ENCODE data around the gene SOS1. TPM values are rescaled to one million over a fixed set of nuclear protein-coding genes. Genes with fewer than 3 reads are reported as not detected.

Gene SOS1
- total RNA-seq, 1 donor from 2014 or later, result 20.6 TPM

DNA sequence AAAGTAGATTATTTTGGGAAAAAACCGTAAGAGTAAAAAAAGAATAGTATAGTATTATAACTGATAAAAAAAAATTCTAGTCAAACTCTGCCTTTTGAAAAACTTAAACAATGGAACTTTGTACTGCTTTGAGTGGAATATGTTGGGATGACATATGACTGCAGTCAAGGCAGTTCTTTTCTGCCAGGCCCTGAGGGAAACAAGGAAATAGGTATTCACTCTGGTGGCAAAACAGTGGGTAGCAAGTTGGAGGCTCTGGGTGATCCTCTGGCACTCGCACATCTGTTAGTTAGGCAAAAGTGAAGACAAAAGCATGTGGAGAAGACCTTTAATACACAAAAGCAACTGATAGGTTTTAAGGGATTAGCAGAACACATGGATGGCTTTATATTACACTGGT, 129.0 kb downstream of the SOS1 start:
- Histone ChIP-seq H3K27me3 (ENCODE audit: low read depth) (no peaks in the 10 kb centered on the region), H3K4me1 (no peaks in the 10 kb centered on the region), H3K9me3 (replicated peaks) (no peaks in the 10 kb centered on the region), H3K36me3 (peaks cover 66% of the 10 kb centered on the region), H3K4me3 (no peak overlapping the region), H3K27ac (replicated peaks) (no peak overlapping the region)
- intact Hi-C loops (cut with micrococcal nuclease), result no loop called here
- TF ChIP-seq, protein P1, sequence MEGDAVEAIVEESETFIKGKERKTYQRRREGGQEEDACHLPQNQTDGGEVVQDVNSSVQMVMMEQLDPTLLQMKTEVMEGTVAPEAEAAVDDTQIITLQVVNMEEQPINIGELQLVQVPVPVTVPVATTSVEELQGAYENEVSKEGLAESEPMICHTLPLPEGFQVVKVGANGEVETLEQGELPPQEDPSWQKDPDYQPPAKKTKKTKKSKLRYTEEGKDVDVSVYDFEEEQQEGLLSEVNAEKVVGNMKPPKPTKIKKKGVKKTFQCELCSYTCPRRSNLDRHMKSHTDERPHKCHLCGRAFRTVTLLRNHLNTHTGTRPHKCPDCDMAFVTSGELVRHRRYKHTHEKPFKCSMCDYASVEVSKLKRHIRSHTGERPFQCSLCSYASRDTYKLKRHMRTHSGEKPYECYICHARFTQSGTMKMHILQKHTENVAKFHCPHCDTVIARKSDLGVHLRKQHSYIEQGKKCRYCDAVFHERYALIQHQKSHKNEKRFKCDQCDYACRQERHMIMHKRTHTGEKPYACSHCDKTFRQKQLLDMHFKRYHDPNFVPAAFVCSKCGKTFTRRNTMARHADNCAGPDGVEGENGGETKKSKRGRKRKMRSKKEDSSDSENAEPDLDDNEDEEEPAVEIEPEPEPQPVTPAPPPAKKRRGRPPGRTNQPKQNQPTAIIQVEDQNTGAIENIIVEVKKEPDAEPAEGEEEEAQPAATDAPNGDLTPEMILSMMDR (IDR thresholded peaks at IDR 0.05; ENCODE audit: borderline replicate concordance), result no peak
- DNase-seq, result no peak

DNA sequence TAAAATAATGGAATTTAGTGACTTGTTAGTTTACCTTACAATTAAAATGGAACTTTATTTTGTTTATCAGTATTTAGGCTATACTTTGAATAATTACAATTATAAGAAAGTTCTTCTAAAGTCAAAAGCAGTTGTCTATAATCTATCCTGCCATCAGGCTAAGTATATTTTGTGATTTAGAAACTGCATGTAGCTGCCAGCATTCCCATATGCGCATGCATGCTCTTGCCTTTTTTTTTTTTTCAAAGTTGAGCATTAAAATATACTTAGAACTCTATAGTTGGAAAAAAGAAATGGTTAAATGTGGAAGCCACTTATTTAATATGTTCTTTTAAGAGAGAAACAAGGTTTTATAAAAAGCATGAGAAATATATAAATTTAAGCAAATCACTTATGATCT, 132.1 kb downstream of the SOS1 start:
- peaks cover 63% of the 10 kb centered on the region for H3K36me3 ChIP-seq
- no peak overlapping the region for H3K27ac ChIP-seq (replicated peaks)
- DNase-seq, result no peak
- H3K27me3 ChIP-seq (ENCODE audit: low read depth), result no peaks in the 10 kb centered on the region
- H3K9me3 ChIP-seq (replicated peaks), result no peaks in the 10 kb centered on the region
- intact Hi-C loops (cut with micrococcal nuclease), result no loop called here
- H3K4me1 ChIP-seq, result no peaks in the 10 kb centered on the region
- TF ChIP-seq, protein P1 (IDR thresholded peaks at IDR 0.05; ENCODE audit: borderline replicate concordance), result no peak
- H3K4me3 ChIP-seq, result no peak overlapping the region

DNA sequence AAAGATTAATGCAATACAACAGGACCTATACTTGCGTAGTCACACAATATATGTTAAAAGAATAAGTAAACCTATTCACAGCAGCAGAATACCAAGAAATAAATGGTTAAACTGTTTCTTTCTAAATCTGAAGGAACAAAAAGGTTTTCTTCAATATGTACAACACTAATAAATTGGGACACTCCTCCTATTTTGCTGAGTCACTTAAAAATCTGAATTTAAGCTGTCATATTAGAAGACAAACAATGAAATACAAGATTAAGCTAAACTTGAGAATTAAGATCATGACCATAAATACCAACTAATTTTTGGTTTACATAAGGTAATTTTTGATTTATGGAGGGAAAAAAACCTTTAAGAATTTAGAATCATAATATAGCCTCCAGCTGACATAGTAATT, 138.4 kb downstream of the SOS1 start:
- Histone ChIP-seq H3K4me3 (no peak overlapping the region), H3K4me1 (no peaks in the 10 kb centered on the region), H3K27ac (replicated peaks) (no peak overlapping the region), H3K27me3 (ENCODE audit: low read depth) (no peaks in the 10 kb centered on the region), H3K9me3 (replicated peaks) (no peaks in the 10 kb centered on the region), H3K36me3 (peaks cover 40% of the 10 kb centered on the region)
- TF ChIP-seq, protein P1 (IDR thresholded peaks at IDR 0.05; ENCODE audit: borderline replicate concordance), result no peak
- intact Hi-C loops (cut with micrococcal nuclease), result no loop called here
- DNase-seq, result no peak

DNA sequence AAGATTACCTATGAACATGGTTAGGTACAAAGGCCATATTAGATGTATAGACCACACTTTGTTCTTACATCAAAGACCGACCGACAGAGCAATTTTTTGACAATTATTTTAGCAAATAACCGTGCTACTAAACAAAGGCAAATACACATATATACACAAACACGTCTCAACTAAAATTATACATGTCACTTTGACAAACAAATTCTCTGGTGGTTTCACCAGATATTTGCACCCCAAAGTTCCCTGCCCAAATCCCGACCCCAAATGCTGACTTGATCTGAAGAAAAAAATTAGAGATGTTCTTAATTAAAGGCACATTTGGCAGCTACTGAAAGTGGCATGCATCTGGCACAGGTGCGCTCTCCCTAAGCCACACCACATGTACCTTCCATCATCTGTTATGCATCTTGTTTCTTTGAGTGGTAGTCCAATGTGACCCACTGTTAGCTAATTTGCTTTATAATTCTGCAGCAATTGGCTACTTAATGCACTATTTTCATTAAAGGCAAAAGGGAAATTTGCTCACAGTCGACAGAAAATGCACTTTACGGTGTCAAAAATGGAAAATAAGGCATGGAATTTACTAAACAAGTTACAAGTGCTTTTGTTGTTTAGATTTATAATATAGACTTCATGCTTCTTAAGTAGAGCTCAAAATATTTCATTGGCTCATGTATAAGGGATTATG, 139.0 kb downstream of the SOS1 start:
- Histone ChIP-seq H3K36me3 (peaks cover 34% of the 10 kb centered on the region), H3K9me3 (replicated peaks) (no peaks in the 10 kb centered on the region), H3K27ac (replicated peaks) (no peak overlapping the region), H3K4me1 (no peaks in the 10 kb centered on the region), H3K4me3 (no peak overlapping the region), H3K27me3 (ENCODE audit: low read depth) (no peaks in the 10 kb centered on the region)
- TF ChIP-seq, protein P1 (IDR thresholded peaks at IDR 0.05; ENCODE audit: borderline replicate concordance), result no peak
- DNase-seq, result no peak
- intact Hi-C loops (cut with micrococcal nuclease), result no loop called here

DNA sequence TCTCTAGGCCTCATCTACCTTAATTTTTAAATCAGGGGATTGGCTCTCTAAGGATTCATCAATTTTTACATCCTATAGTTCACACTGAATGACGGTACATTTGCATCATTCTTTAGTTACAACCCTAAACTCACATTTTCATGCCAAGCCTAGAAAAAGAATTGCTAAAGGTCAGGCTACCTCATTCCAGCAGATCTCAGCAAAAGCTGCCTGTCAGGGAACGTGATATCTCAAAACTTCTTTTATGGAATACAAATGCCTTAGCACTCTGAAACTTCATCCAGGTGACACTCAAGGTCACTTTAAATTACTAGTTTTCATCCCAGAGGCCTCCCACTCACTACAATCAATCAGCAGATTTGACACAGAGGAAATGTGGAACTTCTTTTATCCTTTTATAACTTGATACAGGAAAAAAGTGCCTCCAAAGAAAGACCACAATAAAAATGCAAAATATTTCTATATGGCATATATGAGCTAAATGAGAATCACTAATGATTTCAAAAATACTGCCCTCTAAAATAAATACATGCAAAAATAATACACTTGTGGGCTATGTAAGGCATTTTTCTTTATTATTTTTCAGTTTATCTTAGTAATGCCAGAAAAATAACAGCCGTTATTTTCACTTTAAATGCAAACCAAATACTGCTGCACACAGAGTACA, 139.7 kb downstream of the SOS1 start:
- H3K27me3 ChIP-seq (ENCODE audit: low read depth), result no peaks in the 10 kb centered on the region
- DNase-seq, result no peak
- no peak overlapping the region for H3K4me3 ChIP-seq
- TF ChIP-seq, protein P1 (IDR thresholded peaks at IDR 0.05; ENCODE audit: borderline replicate concordance), result no peak
- no peaks in the 10 kb centered on the region for H3K9me3 ChIP-seq (replicated peaks)
- peaks cover 28% of the 10 kb centered on the region for H3K36me3 ChIP-seq
- no peak overlapping the region for H3K27ac ChIP-seq (replicated peaks)
- intact Hi-C loops (cut with micrococcal nuclease), result no loop called here
- no peaks in the 10 kb centered on the region for H3K4me1 ChIP-seq
